Spleen (tissue), 7 donors: ENCODE measurements around the gene CPSF7.

ENCODE experiments used
- POLR2A ChIP-seq, 3 donors: fragments of 450-650 bp; IDR thresholded peaks; one replicate each; pipeline ENCODE4 v1.5.1; 2017; ENCODE audit warnings: antibody characterized with exemption in 3 of 3, mild to moderate bottlenecking in 1 of 3
- POLR2AphosphoS5 ChIP-seq, 3 donors: sonication (generic); formaldehyde crosslinking; IDR thresholded peaks; one replicate each; pipeline ENCODE4 v1.5.1; 2017; ENCODE audit warnings: antibody characterized with exemption in 3 of 3
- TF ChIP-seq, protein P1 (sequence below), 11 experiments: fragments of 200-600 bp in 7 of 11; fragments of 450-650 bp in 4 of 11; sonication (generic) in 4 of 11; IDR thresholded peaks in 8 of 11; conservative IDR thresholded peaks in 3 of 11; 1 replicate in 7 of 11; 2 replicates in 4 of 11; pipeline versions ENCODE4 v1.4.0 to v1.8.0; 2016 to 2021; ENCODE audit warnings: antibody characterized with exemption in 11 of 11, inconsistent platforms in 4 of 11, mild to moderate bottlenecking in 1 of 11
- donor health status: DM: no; HTN: no; CAD: no; lungs with moderate emphysema.
- donor health status: DM: no; HTN: no; CAD: no.
- donor health status: DM: no; HTN: no; CAD: no.

DNA sequence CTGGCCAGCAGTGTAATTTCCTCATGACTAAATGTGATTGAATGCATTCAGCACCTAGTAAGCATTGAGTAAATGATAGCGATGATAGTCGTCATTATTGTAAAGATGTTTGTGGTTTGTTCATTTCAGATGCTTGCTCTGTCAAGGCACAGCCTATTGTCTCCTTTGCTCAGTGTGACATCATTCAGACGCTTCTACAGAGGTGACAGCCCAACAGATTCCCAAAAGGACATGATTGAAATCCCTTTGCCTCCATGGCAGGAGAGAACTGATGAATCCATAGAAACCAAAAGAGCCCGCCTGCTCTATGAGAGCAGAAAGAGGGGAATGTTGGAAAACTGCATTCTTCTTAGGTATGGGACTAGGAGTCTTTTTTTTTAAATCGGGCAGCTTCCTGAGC, 7.7 kb upstream of the CPSF7 start:
- TF ChIP-seq, protein P1, sequence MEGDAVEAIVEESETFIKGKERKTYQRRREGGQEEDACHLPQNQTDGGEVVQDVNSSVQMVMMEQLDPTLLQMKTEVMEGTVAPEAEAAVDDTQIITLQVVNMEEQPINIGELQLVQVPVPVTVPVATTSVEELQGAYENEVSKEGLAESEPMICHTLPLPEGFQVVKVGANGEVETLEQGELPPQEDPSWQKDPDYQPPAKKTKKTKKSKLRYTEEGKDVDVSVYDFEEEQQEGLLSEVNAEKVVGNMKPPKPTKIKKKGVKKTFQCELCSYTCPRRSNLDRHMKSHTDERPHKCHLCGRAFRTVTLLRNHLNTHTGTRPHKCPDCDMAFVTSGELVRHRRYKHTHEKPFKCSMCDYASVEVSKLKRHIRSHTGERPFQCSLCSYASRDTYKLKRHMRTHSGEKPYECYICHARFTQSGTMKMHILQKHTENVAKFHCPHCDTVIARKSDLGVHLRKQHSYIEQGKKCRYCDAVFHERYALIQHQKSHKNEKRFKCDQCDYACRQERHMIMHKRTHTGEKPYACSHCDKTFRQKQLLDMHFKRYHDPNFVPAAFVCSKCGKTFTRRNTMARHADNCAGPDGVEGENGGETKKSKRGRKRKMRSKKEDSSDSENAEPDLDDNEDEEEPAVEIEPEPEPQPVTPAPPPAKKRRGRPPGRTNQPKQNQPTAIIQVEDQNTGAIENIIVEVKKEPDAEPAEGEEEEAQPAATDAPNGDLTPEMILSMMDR (IDR thresholded peaks at IDR 0.05 in 8 of 11, conservative IDR thresholded peaks at IDR 0.05 in 3 of 11) = no peak
- TF ChIP-seq POLR2AphosphoS5 (IDR thresholded peaks at IDR 0.05) (no peak), POLR2A (IDR thresholded peaks at IDR 0.05) (no peak)
